ENCODE data around the gene AOPEP.

- TF ChIP-seq TAF1 (IDR thresholded peaks at IDR 0.05; ENCODE audit: control insufficient read depth, extremely low read depth, insufficient read depth, low read length, severe bottlenecking) = no peak
- TF ChIP-seq PREB (CRISPR knock-in tag; IDR thresholded peaks at IDR 0.05) = no peak
- TF ChIP-seq MTA1 (IDR thresholded peaks at IDR 0.05; ENCODE audit: borderline replicate concordance) = no peak
- TF ChIP-seq ZKSCAN3 (CRISPR knock-in tag; IDR thresholded peaks at IDR 0.05) = no peak
- no peak for TF ChIP-seq REST (IDR thresholded peaks at IDR 0.05; ENCODE audit: borderline replicate concordance)
- TF ChIP-seq REST (CRISPR knock-in tag; IDR thresholded peaks at IDR 0.05; ENCODE audit: low read depth) = no peak
- no peak for TF ChIP-seq HNRNPH1 (optimal IDR thresholded peaks at IDR 0.05; ENCODE audit: low read depth, low read length)
- TF ChIP-seq, protein P1, sequence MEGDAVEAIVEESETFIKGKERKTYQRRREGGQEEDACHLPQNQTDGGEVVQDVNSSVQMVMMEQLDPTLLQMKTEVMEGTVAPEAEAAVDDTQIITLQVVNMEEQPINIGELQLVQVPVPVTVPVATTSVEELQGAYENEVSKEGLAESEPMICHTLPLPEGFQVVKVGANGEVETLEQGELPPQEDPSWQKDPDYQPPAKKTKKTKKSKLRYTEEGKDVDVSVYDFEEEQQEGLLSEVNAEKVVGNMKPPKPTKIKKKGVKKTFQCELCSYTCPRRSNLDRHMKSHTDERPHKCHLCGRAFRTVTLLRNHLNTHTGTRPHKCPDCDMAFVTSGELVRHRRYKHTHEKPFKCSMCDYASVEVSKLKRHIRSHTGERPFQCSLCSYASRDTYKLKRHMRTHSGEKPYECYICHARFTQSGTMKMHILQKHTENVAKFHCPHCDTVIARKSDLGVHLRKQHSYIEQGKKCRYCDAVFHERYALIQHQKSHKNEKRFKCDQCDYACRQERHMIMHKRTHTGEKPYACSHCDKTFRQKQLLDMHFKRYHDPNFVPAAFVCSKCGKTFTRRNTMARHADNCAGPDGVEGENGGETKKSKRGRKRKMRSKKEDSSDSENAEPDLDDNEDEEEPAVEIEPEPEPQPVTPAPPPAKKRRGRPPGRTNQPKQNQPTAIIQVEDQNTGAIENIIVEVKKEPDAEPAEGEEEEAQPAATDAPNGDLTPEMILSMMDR (IDR thresholded peaks at IDR 0.05 in 2 of 3, conservative IDR thresholded peaks at IDR 0.05 in 1 of 3; ENCODE audit: insufficient read depth in 2 of 3, low read depth in 1 of 3, low read length in 3 of 3) = no peak
- no peak for TF ChIP-seq CBFA2T3 (IDR thresholded peaks at IDR 0.05)
- TF ChIP-seq, protein P2, sequence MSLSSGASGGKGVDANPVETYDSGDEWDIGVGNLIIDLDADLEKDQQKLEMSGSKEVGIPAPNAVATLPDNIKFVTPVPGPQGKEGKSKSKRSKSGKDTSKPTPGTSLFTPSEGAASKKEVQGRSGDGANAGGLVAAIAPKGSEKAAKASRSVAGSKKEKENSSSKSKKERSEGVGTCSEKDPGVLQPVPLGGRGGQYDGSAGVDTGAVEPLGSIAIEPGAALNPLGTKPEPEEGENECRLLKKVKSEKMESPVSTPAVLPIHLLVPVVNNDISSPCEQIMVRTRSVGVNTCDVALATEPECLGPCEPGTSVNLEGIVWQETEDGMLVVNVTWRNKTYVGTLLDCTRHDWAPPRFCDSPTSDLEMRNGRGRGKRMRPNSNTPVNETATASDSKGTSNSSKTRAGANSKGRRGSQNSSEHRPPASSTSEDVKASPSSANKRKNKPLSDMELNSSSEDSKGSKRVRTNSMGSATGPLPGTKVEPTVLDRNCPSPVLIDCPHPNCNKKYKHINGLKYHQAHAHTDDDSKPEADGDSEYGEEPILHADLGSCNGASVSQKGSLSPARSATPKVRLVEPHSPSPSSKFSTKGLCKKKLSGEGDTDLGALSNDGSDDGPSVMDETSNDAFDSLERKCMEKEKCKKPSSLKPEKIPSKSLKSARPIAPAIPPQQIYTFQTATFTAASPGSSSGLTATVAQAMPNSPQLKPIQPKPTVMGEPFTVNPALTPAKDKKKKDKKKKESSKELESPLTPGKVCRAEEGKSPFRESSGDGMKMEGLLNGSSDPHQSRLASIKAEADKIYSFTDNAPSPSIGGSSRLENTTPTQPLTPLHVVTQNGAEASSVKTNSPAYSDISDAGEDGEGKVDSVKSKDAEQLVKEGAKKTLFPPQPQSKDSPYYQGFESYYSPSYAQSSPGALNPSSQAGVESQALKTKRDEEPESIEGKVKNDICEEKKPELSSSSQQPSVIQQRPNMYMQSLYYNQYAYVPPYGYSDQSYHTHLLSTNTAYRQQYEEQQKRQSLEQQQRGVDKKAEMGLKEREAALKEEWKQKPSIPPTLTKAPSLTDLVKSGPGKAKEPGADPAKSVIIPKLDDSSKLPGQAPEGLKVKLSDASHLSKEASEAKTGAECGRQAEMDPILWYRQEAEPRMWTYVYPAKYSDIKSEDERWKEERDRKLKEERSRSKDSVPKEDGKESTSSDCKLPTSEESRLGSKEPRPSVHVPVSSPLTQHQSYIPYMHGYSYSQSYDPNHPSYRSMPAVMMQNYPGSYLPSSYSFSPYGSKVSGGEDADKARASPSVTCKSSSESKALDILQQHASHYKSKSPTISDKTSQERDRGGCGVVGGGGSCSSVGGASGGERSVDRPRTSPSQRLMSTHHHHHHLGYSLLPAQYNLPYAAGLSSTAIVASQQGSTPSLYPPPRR (CRISPR knock-in tag; IDR thresholded peaks at IDR 0.05; ENCODE audit: borderline replicate concordance) = no peak
- TF ChIP-seq RBFOX2 (IDR thresholded peaks at IDR 0.05; ENCODE audit: low read depth, low read length) = no peak
Observed at GRCh38 chr9:95007226-95007869, 280.8 kb downstream of the AOPEP start.

Data from K562 (cell line).